Activated T-helper 2 cell treated with anti-CD3 and anti-CD28 coated beads, Interferon-gamma antibody, Interleukin-2, Interleukin-4, amounts not matched to agents 10 μg/mL and 5 μg/mL and 100 μg/mL, durations not matched to agents 14 hours and 24 hours and 36 hours (primary cell): ENCODE measurements around the gene MEIOSIN. TPM values are rescaled to one million over a fixed set of nuclear protein-coding genes. Genes with fewer than 3 reads are reported as not detected.
A peak's percentile ranks its signal among the peaks of the same experiment; 100 is the strongest.
"Not testable (repeated sequence)": the region's sequence is repeated elsewhere in the genome, so short reads cannot be mapped to it uniquely, and the experiment has no call there.

Experiments
- DNase-seq: peaks from one replicate; pipeline ENCODE4 v3.0.0; 2021; ENCODE audit warnings: low spot score
- H3K27ac Mint-ChIP-seq: one replicate; pipeline ENCODE4 v1.8.0; 2021; ENCODE audit warnings: mixed read lengths
- H3K27me3 Mint-ChIP-seq: one replicate; pipeline ENCODE4 v1.8.0; 2021; ENCODE audit warnings: low read depth, mixed read lengths
- H3K36me3 Mint-ChIP-seq: one replicate; pipeline ENCODE4 v1.8.0; 2021; ENCODE audit warnings: low read depth, mixed read lengths
- H3K4me1 Mint-ChIP-seq: one replicate; pipeline ENCODE4 v1.8.0; 2021; ENCODE audit warnings: low read depth, mixed read lengths
- H3K4me3 Mint-ChIP-seq: one replicate; pipeline ENCODE4 v1.8.0; 2021; ENCODE audit warnings: low read depth, mild to moderate bottlenecking, moderate library complexity, mixed read lengths
- H3K9me3 Mint-ChIP-seq: one replicate; pipeline ENCODE4 v1.8.0; 2021; ENCODE audit warnings: mixed read lengths
- intact Hi-C: fragments of 100-400 bp; cut with micrococcal nuclease; formaldehyde crosslinking; loops from one replicate; pipeline ENCODE4 v1.15.1; 2023
- total RNA-seq: library from RNA; stranded (reverse); gene quantifications from 2 replicates; pipeline ENCODE4 v1.2.3, GENCODE V29; 2022

MEIOSIN gene
- total RNA-seq, 1 donor from 2014 or later: not detected

- Mint-ChIP-seq H3K9me3 (no peaks in the 10 kb centered on the region), H3K27ac (no peak overlapping the region), H3K27me3 (no peaks in the 10 kb centered on the region), H3K4me3 (no peak overlapping the region), H3K36me3 (peaks cover 25% of the 10 kb centered on the region), H3K4me1 (peaks cover 14% of the 10 kb centered on the region)
- intact Hi-C loops: no loop called here
- no peak for DNase-seq
Observed at GRCh38 chr19:45711851-45712698, 21.2 kb upstream of the MEIOSIN start.

DNA sequence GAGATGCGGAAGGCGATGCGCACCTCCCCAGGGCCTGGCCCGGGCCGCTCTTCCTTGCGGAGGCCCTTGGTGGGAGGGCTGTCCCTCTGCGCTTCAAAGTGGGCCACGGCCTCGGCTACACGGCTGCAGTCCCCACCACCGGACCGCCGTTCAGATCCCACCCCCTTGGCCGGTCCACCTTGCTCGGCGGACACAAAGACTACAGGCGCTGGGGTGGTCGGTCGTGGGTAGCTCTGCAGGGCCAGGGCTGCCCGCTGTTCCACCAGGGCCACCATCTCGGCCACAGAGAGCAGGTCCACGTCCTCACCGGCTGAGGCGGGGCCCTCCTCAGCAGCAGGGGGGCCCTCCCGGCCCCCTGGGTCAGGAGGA lies 20.6 kb upstream of the MEIOSIN start:
- DNase-seq: no peak
- intact Hi-C loops: no loop called here
- Mint-ChIP-seq H3K27ac (no peak overlapping the region), H3K4me3 (no peak overlapping the region), H3K9me3 (no peaks in the 10 kb centered on the region), H3K4me1 (peaks cover 16% of the 10 kb centered on the region), H3K27me3 (no peaks in the 10 kb centered on the region), H3K36me3 (peaks cover 28% of the 10 kb centered on the region)

DNA sequence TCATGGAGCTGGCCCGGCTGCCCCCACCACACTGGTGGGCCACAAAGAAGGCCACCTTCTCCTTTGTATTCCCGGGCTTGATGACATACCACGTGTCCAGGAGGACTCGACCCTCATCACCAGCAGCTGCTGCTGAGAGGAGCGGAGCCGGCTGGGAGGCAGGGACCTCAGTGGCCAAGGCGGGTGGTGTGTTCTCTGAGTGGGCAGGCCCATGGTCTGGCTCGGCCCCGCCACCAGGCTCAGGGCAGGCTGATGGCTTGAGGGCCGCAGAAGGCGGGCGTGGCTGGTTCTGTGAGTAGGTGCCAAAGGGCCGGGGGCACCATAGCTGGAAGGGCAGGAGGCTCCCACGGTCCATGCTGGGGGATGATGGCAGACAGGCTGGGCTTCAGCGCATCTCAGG lies 20.1 kb upstream of the MEIOSIN start:
- intact Hi-C loops: no loop called here
- Mint-ChIP-seq H3K36me3 (peaks cover 28% of the 10 kb centered on the region), H3K27me3 (no peaks in the 10 kb centered on the region), H3K27ac (no peak overlapping the region), H3K4me3 (no peak overlapping the region), H3K9me3 (no peaks in the 10 kb centered on the region), H3K4me1 (peaks cover 20% of the 10 kb centered on the region)
- no peak for DNase-seq

- Mint-ChIP-seq H3K4me1 (peaks cover 30% of the 10 kb centered on the region), H3K27me3 (no peaks in the 10 kb centered on the region), H3K9me3 (no peaks in the 10 kb centered on the region), H3K4me3 (no peak overlapping the region), H3K27ac (no peak overlapping the region), H3K36me3 (peaks cover 33% of the 10 kb centered on the region)
- intact Hi-C loops: no loop called here
- no peak for DNase-seq
Observed at GRCh38 chr19:45715139-45715538, 18.1 kb upstream of the MEIOSIN start.

GRCh38 chr19:45716359-45717130 lies 16.7 kb upstream of the MEIOSIN start:
- H3K4me1 Mint-ChIP-seq: peaks cover 27% of the 10 kb centered on the region
- H3K27me3 Mint-ChIP-seq: no peaks in the 10 kb centered on the region
- peak overlapping the region; percentile 94 for H3K4me3 Mint-ChIP-seq
- no peak for DNase-seq
- H3K27ac Mint-ChIP-seq: peak overlapping the region; percentile 94
- intact Hi-C loops: loop anchor here (1.0 kb wide), 2 partner anchors 14 to 24 kb away; partner anchors contain the start of genes FBXO46 and QPCTL
- H3K36me3 Mint-ChIP-seq: peaks cover 29% of the 10 kb centered on the region
- H3K9me3 Mint-ChIP-seq: no peaks in the 10 kb centered on the region

DNA sequence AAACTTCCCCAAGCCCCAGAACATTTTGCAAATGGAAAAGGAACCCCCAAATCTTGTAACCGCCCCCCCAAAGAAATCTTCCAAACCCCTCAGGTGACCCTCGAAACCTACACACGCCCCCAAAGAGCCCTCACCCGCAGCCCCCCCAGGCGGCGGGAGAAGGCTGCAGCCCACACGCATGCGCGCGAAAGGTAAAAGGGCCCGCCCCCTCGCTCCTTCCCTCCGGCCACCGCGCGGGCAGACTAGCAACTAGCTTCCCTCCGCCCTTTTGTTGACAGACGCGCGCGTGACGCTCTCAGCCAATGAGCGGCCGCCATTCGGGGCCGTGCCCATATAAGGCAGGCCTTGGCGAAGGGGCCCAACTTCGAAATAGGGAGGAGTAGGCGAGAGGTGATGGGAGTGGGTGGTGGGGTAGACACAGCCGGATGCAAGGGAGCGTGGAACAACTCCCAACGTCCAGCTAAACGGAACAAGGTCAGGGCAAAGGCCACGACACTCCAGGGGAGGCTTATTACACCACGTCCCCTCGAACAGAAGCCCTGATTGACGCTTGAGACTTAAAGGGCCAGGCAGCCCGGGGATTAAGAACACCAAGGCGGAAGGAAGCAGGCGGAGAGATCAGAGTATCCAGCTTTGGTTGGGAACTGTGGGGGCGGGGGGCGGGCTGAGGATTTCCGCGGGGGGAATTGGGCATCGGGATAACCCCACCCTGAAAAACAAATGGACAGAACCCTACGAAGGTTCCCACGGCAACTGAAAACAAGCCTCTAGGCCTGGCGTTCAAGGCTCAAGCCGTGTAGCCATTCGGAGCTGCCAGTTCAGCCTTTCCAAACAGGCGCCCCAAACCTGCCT lies 15.9 kb upstream of the MEIOSIN start:
- DNase-seq: peak; percentile 99
- no peaks in the 10 kb centered on the region for H3K27me3 Mint-ChIP-seq
- peaks cover 32% of the 10 kb centered on the region for H3K36me3 Mint-ChIP-seq
- intact Hi-C loops: loop anchor here (1.0 kb wide), 2 partner anchors 13 to 25 kb away; partner anchors contain the start of genes FBXO46 and QPCTL
- peaks cover 27% of the 10 kb centered on the region for H3K4me1 Mint-ChIP-seq
- peak overlapping the region; percentile 94 for H3K27ac Mint-ChIP-seq
- H3K9me3 Mint-ChIP-seq: no peaks in the 10 kb centered on the region
- peak overlapping the region; percentile 94 for H3K4me3 Mint-ChIP-seq

DNA sequence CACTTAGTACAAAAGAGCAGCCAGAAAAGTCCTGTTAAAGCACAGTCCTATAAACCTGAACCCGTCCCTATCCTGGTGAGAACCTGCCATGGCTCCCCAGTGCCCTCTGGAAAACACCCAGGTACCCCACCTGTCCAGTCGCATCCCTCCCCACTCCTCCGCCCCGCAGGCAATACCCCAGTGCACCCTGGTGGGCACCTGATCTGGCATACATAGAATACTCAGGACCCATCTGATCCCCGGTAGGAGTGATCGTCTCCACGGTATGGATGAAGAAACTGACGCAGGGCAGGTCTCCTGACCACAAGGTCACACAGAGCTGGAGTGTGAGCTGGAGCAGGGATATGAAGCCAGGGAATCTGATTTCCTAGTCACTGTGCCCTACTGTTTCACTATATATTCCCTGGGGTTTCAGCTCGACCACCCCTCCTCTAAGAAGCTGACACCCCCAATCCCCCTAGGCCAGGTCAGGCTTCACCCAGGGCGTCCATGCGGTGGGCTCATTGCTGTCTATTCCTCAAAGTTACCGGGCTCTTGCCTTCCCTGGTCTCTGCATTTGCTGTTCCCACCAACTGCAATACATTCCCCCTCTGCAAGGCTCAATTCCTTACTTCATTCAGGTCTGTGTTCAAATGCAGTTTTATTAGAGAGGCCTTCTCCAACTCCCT lies 15.1 kb upstream of the MEIOSIN start:
- Mint-ChIP-seq H3K27me3 (no peaks in the 10 kb centered on the region), H3K4me3 (peak overlapping the region; percentile 94), H3K9me3 (no peaks in the 10 kb centered on the region), H3K27ac (peak overlapping the region; percentile 94), H3K4me1 (peaks cover 27% of the 10 kb centered on the region), H3K36me3 (peaks cover 32% of the 10 kb centered on the region)
- intact Hi-C loops: loop anchor here (1.0 kb wide), 2 partner anchors 12 to 26 kb away; partner anchors contain the start of genes FBXO46 and QPCTL
- DNase-seq: no peak

DNA sequence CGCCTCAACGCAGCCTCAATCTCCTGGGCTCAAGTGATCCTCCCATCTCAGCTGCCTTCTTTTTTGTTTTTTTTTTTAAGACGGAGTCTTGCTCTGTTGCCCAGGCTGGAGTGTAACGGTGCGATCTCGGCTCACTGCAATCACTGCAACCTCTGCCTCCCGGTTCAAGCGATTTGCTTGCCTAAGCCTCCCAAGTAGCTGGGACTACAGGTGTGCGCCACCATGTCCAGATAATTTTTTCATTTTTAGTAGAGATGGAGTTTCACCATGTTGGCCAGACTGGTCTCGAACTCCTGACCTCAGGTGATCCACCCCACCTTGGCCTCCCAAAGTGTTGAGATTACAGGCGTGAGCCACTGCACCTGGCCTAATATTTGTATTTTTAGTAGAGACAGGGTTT lies 13.2 kb upstream of the MEIOSIN start:
- H3K27me3 Mint-ChIP-seq, H3K27ac Mint-ChIP-seq, DNase-seq, H3K9me3 Mint-ChIP-seq, H3K4me3 Mint-ChIP-seq, intact Hi-C loops: not testable (repeated sequence)
- peaks cover 24% of the 10 kb centered on the region for H3K4me1 Mint-ChIP-seq
- peaks cover 41% of the 10 kb centered on the region for H3K36me3 Mint-ChIP-seq

- H3K9me3 Mint-ChIP-seq, H3K27ac Mint-ChIP-seq, intact Hi-C loops, H3K27me3 Mint-ChIP-seq, DNase-seq: not testable (repeated sequence)
- Mint-ChIP-seq H3K36me3 (peaks cover 21% of the 10 kb centered on the region), H3K4me3 (peak overlapping the region; percentile 26), H3K4me1 (peaks cover 18% of the 10 kb centered on the region)
Observed at GRCh38 chr19:45728683-45729082, 4.6 kb upstream of the MEIOSIN start.

GRCh38 chr19:45729800-45730290 lies 3.4 kb upstream of the MEIOSIN start:
- H3K9me3 Mint-ChIP-seq: no peaks in the 10 kb centered on the region
- intact Hi-C loops: loop anchor here (1.0 to 5.0 kb wide), 3 partner anchors 13 to 132 kb away; partner anchors contain the start of genes FOXA3, QPCTL and SYMPK
- peak overlapping the region; percentile 92 for H3K27ac Mint-ChIP-seq
- no peaks in the 10 kb centered on the region for H3K27me3 Mint-ChIP-seq
- peak overlapping the region; percentile 100 for H3K4me3 Mint-ChIP-seq
- H3K36me3 Mint-ChIP-seq: peaks cover 15% of the 10 kb centered on the region
- DNase-seq: no peak
- H3K4me1 Mint-ChIP-seq: peaks cover 18% of the 10 kb centered on the region

DNA sequence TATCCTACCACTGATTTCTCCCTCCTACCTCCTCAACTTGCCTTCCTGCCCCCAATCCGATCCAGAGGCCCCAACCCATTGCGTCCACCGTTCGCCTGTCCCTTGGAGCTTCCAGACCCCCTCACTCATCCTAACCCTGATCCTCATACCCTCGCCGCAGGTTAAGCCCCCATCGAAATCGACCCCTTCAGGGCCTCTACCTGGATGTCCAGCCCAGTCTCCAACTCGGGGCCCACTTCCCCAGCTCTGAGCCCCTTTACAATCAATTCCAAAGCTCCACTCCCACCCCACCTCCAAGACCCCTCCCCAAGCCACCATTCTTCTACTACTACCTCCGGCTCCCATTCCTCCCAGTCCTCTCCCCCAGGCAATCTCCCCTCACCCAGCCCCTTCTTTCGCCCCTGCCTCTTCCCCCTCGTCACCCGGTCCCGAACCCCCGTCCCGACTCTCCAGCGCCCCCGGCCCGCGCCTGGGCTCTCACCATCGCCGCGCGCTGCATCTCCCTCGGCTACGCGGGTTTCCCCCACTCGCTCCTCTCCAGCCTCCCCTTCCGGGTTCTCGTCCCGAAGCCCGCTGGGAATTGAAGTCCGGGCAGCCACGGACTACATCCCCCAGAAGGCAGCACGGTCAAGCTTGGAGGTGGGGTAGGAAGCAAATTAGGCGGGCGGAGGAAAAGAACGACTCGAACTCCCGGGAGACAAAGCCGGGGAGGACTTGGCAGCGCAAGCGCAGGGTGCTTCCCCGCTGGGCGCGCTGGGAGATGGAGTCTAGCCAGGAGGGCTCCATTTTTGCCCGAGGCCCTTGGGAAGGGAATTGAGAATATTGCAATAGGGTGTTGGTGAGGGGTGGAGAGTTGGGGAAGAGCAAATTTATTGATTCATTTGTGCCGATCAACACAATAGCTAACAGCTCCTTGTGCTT lies 2.6 kb upstream of the MEIOSIN start, which contains the start of gene FBXO46:
Gene FBXO46, minus strand, starts transcription at position 529 of the 921 bp plus-strand sequence. CDS start 17,401 bp downstream, outside the sequence.
- H3K27ac Mint-ChIP-seq: peak within 1 kb of the TSS; percentile 92
- H3K4me1 Mint-ChIP-seq: peaks cover 18% of the 10 kb centered on the region
- no peaks in the 10 kb centered on the region for H3K27me3 Mint-ChIP-seq
- peaks cover 14% of the 10 kb centered on the region for H3K36me3 Mint-ChIP-seq
- DNase-seq: peak; percentile 93
- intact Hi-C loops: loop anchor here (1.0 to 5.0 kb wide), 3 partner anchors 13 to 132 kb away; partner anchors contain the start of genes FOXA3, QPCTL and SYMPK
- no peaks in the 10 kb centered on the region for H3K9me3 Mint-ChIP-seq
- H3K4me3 Mint-ChIP-seq: peak within 1 kb of the TSS; percentile 100
